ENCODE results near the gene CCDC106. TPM values are rescaled to one million over a fixed set of nuclear protein-coding genes. Genes with fewer than 3 reads are reported as not detected.

Gene CCDC106
- total RNA-seq, 1 experiment from 2014 or later, result 21.1 TPM

GRCh38 chr19:55674841-55675660 is 27.0 kb downstream of the CCDC106 start, which contains the start of gene EPN1 (continued):
- TF ChIP-seq CTCF (IDR thresholded peaks at IDR 0.05) (no peak), TEAD1 (CRISPR knock-in tag; IDR thresholded peaks at IDR 0.05) (peak; percentile 46; the same call in 1 of the 2 replicates), FOXP1 (CRISPR knock-in tag; IDR thresholded peaks at IDR 0.05; ENCODE audit: borderline replicate concordance) (peak; percentile 65; the same call in 1 of the 2 replicates), NFE2L1 (CRISPR knock-in tag; IDR thresholded peaks at IDR 0.05) (peak; percentile 64; the same call in 1 of the 2 replicates), ZBTB21 (CRISPR knock-in tag; IDR thresholded peaks at IDR 0.05; ENCODE audit: borderline replicate concordance) (no peak), GRHL2 (CRISPR knock-in tag; IDR thresholded peaks at IDR 0.05; ENCODE audit: insufficient replicate concordance, severe bottlenecking) (no peak), ESRRA (CRISPR knock-in tag; IDR thresholded peaks at IDR 0.05; ENCODE audit: borderline replicate concordance) (peak; percentile 79; the same call in 1 of the 2 replicates), FOXJ3 (CRISPR knock-in tag; IDR thresholded peaks at IDR 0.05; ENCODE audit: borderline replicate concordance) (no peak), JUN (CRISPR knock-in tag; IDR thresholded peaks at IDR 0.05) (peak; percentile 48; the same call in 1 of the 2 replicates), ZNF232 (CRISPR knock-in tag; IDR thresholded peaks at IDR 0.05) (no peak), ZNF263 (CRISPR knock-in tag; IDR thresholded peaks at IDR 0.05; ENCODE audit: low read depth) (no peak), ZNF396 (CRISPR knock-in tag; IDR thresholded peaks at IDR 0.05; ENCODE audit: borderline replicate concordance) (no peak), EMX1 (CRISPR knock-in tag; IDR thresholded peaks at IDR 0.05) (peak; percentile 89), ZNF121 (CRISPR knock-in tag; IDR thresholded peaks at IDR 0.05) (no peak)
- TF ChIP-seq, protein P1, sequence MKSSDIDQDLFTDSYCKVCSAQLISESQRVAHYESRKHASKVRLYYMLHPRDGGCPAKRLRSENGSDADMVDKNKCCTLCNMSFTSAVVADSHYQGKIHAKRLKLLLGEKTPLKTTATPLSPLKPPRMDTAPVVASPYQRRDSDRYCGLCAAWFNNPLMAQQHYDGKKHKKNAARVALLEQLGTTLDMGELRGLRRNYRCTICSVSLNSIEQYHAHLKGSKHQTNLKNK (CRISPR knock-in tag; IDR thresholded peaks at IDR 0.05), result no peak
- TF ChIP-seq, protein P2, sequence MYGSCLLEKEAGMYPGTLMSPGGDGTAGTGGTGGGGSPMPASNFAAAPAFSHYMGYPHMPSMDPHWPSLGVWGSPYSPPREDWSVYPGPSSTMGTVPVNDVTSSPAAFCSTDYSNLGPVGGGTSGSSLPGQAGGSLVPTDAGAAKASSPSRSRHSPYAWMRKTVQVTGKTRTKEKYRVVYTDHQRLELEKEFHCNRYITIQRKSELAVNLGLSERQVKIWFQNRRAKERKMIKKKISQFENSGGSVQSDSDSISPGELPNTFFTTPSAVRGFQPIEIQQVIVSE (CRISPR knock-in tag; IDR thresholded peaks at IDR 0.05; ENCODE audit: borderline replicate concordance), result no peak; the same call in 1 of the 2 replicates
- TF ChIP-seq, protein P3, sequence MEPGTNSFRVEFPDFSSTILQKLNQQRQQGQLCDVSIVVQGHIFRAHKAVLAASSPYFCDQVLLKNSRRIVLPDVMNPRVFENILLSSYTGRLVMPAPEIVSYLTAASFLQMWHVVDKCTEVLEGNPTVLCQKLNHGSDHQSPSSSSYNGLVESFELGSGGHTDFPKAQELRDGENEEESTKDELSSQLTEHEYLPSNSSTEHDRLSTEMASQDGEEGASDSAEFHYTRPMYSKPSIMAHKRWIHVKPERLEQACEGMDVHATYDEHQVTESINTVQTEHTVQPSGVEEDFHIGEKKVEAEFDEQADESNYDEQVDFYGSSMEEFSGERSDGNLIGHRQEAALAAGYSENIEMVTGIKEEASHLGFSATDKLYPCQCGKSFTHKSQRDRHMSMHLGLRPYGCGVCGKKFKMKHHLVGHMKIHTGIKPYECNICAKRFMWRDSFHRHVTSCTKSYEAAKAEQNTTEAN (CRISPR knock-in tag; IDR thresholded peaks at IDR 0.05), result no peak
- TF ChIP-seq, protein P4, sequence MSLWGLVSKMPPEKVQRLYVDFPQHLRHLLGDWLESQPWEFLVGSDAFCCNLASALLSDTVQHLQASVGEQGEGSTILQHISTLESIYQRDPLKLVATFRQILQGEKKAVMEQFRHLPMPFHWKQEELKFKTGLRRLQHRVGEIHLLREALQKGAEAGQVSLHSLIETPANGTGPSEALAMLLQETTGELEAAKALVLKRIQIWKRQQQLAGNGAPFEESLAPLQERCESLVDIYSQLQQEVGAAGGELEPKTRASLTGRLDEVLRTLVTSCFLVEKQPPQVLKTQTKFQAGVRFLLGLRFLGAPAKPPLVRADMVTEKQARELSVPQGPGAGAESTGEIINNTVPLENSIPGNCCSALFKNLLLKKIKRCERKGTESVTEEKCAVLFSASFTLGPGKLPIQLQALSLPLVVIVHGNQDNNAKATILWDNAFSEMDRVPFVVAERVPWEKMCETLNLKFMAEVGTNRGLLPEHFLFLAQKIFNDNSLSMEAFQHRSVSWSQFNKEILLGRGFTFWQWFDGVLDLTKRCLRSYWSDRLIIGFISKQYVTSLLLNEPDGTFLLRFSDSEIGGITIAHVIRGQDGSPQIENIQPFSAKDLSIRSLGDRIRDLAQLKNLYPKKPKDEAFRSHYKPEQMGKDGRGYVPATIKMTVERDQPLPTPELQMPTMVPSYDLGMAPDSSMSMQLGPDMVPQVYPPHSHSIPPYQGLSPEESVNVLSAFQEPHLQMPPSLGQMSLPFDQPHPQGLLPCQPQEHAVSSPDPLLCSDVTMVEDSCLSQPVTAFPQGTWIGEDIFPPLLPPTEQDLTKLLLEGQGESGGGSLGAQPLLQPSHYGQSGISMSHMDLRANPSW (CRISPR knock-in tag; conservative IDR thresholded peaks at IDR 0.05; ENCODE audit: low read depth), result no peak
- TF ChIP-seq, protein P5, sequence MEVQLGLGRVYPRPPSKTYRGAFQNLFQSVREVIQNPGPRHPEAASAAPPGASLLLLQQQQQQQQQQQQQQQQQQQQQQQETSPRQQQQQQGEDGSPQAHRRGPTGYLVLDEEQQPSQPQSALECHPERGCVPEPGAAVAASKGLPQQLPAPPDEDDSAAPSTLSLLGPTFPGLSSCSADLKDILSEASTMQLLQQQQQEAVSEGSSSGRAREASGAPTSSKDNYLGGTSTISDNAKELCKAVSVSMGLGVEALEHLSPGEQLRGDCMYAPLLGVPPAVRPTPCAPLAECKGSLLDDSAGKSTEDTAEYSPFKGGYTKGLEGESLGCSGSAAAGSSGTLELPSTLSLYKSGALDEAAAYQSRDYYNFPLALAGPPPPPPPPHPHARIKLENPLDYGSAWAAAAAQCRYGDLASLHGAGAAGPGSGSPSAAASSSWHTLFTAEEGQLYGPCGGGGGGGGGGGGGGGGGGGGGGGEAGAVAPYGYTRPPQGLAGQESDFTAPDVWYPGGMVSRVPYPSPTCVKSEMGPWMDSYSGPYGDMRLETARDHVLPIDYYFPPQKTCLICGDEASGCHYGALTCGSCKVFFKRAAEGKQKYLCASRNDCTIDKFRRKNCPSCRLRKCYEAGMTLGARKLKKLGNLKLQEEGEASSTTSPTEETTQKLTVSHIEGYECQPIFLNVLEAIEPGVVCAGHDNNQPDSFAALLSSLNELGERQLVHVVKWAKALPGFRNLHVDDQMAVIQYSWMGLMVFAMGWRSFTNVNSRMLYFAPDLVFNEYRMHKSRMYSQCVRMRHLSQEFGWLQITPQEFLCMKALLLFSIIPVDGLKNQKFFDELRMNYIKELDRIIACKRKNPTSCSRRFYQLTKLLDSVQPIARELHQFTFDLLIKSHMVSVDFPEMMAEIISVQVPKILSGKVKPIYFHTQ (CRISPR knock-in tag; IDR thresholded peaks at IDR 0.05), result no peak
- TF ChIP-seq, protein P6, sequence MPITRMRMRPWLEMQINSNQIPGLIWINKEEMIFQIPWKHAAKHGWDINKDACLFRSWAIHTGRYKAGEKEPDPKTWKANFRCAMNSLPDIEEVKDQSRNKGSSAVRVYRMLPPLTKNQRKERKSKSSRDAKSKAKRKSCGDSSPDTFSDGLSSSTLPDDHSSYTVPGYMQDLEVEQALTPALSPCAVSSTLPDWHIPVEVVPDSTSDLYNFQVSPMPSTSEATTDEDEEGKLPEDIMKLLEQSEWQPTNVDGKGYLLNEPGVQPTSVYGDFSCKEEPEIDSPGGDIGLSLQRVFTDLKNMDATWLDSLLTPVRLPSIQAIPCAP (CRISPR knock-in tag; IDR thresholded peaks at IDR 0.05), result no peak
- TF ChIP-seq, protein P7, sequence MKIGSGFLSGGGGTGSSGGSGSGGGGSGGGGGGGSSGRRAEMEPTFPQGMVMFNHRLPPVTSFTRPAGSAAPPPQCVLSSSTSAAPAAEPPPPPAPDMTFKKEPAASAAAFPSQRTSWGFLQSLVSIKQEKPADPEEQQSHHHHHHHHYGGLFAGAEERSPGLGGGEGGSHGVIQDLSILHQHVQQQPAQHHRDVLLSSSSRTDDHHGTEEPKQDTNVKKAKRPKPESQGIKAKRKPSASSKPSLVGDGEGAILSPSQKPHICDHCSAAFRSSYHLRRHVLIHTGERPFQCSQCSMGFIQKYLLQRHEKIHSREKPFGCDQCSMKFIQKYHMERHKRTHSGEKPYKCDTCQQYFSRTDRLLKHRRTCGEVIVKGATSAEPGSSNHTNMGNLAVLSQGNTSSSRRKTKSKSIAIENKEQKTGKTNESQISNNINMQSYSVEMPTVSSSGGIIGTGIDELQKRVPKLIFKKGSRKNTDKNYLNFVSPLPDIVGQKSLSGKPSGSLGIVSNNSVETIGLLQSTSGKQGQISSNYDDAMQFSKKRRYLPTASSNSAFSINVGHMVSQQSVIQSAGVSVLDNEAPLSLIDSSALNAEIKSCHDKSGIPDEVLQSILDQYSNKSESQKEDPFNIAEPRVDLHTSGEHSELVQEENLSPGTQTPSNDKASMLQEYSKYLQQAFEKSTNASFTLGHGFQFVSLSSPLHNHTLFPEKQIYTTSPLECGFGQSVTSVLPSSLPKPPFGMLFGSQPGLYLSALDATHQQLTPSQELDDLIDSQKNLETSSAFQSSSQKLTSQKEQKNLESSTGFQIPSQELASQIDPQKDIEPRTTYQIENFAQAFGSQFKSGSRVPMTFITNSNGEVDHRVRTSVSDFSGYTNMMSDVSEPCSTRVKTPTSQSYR (CRISPR knock-in tag; IDR thresholded peaks at IDR 0.05), result no peak
- TF ChIP-seq, protein P8, sequence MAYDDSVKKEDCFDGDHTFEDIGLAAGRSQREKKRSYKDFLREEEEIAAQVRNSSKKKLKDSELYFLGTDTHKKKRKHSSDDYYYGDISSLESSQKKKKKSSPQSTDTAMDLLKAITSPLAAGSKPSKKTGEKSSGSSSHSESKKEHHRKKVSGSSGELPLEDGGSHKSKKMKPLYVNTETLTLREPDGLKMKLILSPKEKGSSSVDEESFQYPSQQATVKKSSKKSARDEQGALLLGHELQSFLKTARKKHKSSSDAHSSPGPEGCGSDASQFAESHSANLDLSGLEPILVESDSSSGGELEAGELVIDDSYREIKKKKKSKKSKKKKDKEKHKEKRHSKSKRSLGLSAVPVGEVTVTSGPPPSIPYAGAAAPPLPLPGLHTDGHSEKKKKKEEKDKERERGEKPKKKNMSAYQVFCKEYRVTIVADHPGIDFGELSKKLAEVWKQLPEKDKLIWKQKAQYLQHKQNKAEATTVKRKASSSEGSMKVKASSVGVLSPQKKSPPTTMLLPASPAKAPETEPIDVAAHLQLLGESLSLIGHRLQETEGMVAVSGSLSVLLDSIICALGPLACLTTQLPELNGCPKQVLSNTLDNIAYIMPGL (CRISPR knock-in tag; IDR thresholded peaks at IDR 0.05), result peak; percentile 64; the same call in 1 of the 2 replicates

Data from WTC11 (cell line).